HepG2 (cell line): Measurements from ENCODE around the gene PIGN. TPM values are rescaled to one million over a fixed set of nuclear protein-coding genes. Genes with fewer than 3 reads are reported as not detected.
A peak's percentile ranks its signal among the peaks of the same experiment; 100 is the strongest.

Experiments used
- ATAC-seq: fragments of 200-7000 bp; cut with Tn5 transposase; 3 replicates; pipeline ENCODE4 v1.9.1; 2020; ENCODE audit warnings: mild to moderate bottlenecking, moderate library complexity
- BruUV-seq: library from RNA; stranded (reverse); fragments of 400-500 nt; replicated peaks from 2 replicates; lab custom pipeline; 2021; lab: Mats Ljungman, UMichigan
- CTCF ChIA-PET: fragments of 300-600 bp; formaldehyde crosslinking; extraction: SDS; loops from one replicate; lab custom pipeline; 2021; ENCODE audit warnings: low total read pairs, inconsistent platforms, low intra/inter-chr PET ratio; lab: Yijun Ruan, JAX
- POLR2A ChIA-PET: fragments of 350-600 bp; sonication (Branson Sonifier 250); formaldehyde crosslinking; loops from one replicate; lab custom pipeline; 2020; ENCODE audit warnings: antibody characterized with exemption, inconsistent platforms; lab: Yijun Ruan, JAX
- DNase-seq: peaks from one replicate; pipeline ENCODE4 v3.0.0-alpha.2; 2015; ENCODE audit warnings: low spot score
- FAIRE-seq: peaks from 3 replicates; lab custom pipeline; 2011; peaks lifted over from hg19 to GRCh38; lab: Jason Lieb, UNC
- H2AFZ ChIP-seq: one replicate; pipeline ENCODE4 v1.6.1; 2011; ENCODE audit warnings: low read length, inconsistent platforms
- H3K27ac ChIP-seq: fragments of 300-600 bp; 3 replicates; pipeline ENCODE4 v1.8.0; 2011; ENCODE audit warnings: mixed run types, mild to moderate bottlenecking, mixed read lengths, low read length, inconsistent platforms; ENCODE audit not compliant: insufficient read depth; ENCODE audit errors: extremely low read length
- H3K27me3 ChIP-seq, 2 experiments: fragments of 200-600 bp in 1 of 2; 2 replicates in 1 of 2; 3 replicates in 1 of 2; pipeline versions ENCODE4 v1.6.0 to v1.8.0; 2011; ENCODE audit warnings: low read length in 2 of 2, mild to moderate bottlenecking in 2 of 2, moderate library complexity in 2 of 2, inconsistent platforms in 1 of 2; ENCODE audit not compliant: insufficient read depth in 2 of 2, control insufficient read depth in 1 of 2
- H3K36me3 ChIP-seq, 2 experiments: fragments of 200-600 bp in 1 of 2; replicated peaks in 1 of 2; 2 replicates in 1 of 2; 3 replicates in 1 of 2; pipeline versions ENCODE4 v1.5.1 to v1.8.0; 2011; ENCODE audit warnings: low read length in 2 of 2, inconsistent platforms in 1 of 2; ENCODE audit not compliant: insufficient read depth in 2 of 2, control insufficient read depth in 1 of 2
- H3K4me1 ChIP-seq: 2 replicates; pipeline ENCODE4 v1.5.1; 2012; ENCODE audit warnings: low read length, inconsistent platforms; ENCODE audit not compliant: insufficient read depth
- H3K4me2 ChIP-seq: 2 replicates; pipeline ENCODE4 v1.6.0; 2011; ENCODE audit warnings: low read depth, low read length, inconsistent platforms
- H3K4me3 ChIP-seq, 3 experiments: fragments of 200-600 bp in 1 of 3; sonication (generic), shearing (Covaris generic) in 1 of 3; replicated peaks in 1 of 3; 2 replicates each; pipeline ENCODE4 v1.5.1; 2011 to 2016; ENCODE audit warnings: low read length in 3 of 3, inconsistent platforms in 2 of 3, low read depth in 2 of 3, mild to moderate bottlenecking in 2 of 3, control low read depth in 1 of 3, mixed read lengths in 1 of 3; ENCODE audit not compliant: insufficient read depth in 1 of 3
- H3K79me2 ChIP-seq: one replicate; pipeline ENCODE4 v1.6.1; 2011; ENCODE audit warnings: low read length, inconsistent platforms; ENCODE audit not compliant: insufficient read depth
- H3K9ac ChIP-seq: 2 replicates; pipeline ENCODE4 v1.6.0; 2011; ENCODE audit warnings: mild to moderate bottlenecking, low read depth, low read length, inconsistent platforms; ENCODE audit not compliant: insufficient read depth
- H3K9me3 ChIP-seq: 2 replicates; pipeline ENCODE4 v1.5.1; 2012; ENCODE audit warnings: mild to moderate bottlenecking, low read length
- H4K20me1 ChIP-seq: 2 replicates; pipeline ENCODE4 v1.6.0; 2011; ENCODE audit warnings: inconsistent platforms, mild to moderate bottlenecking, low read length, moderate library complexity; ENCODE audit not compliant: insufficient read depth
- DMAP1 ChIP-seq: IDR thresholded peaks from 2 replicates; pipeline ENCODE4 v1.6.1; 2016
- ELF1 ChIP-seq: sonication (generic); formaldehyde crosslinking; IDR thresholded peaks from 2 replicates; pipeline ENCODE4 v1.4.0; 2020; ENCODE audit warnings: missing genetic modification reagents
- GABPB1 ChIP-seq: IDR thresholded peaks from 2 replicates; pipeline ENCODE4 v1.6.1; 2016; ENCODE audit warnings: mild to moderate bottlenecking, missing genetic modification reagents, moderate library complexity, missing compliant biosample characterization
- MEIS2 ChIP-seq: sonication (generic); formaldehyde crosslinking; IDR thresholded peaks from 2 replicates; pipeline ENCODE4 v1.9.0; 2021; ENCODE audit warnings: mild to moderate bottlenecking, missing genetic modification reagents
- NFIB ChIP-seq: sonication (generic); formaldehyde crosslinking; IDR thresholded peaks from 2 replicates; pipeline ENCODE4 v1.9.0; 2021; ENCODE audit warnings: missing genetic modification reagents, mild to moderate bottlenecking, borderline replicate concordance
- ONECUT2 ChIP-seq: sonication (generic); formaldehyde crosslinking; IDR thresholded peaks from 2 replicates; pipeline ENCODE4 v1.4.0; 2020; ENCODE audit warnings: missing genetic modification reagents
- PHF5A ChIP-seq: IDR thresholded peaks from one replicate; pipeline ENCODE4 v1.6.1; 2018; ENCODE audit warnings: low read depth, missing genetic modification reagents; ENCODE audit not compliant: unreplicated experiment
- RFX3 ChIP-seq: IDR thresholded peaks from 2 replicates; pipeline ENCODE4 v1.6.1; 2016; ENCODE audit warnings: missing biosample characterization, missing genetic modification reagents
- SMAD3 ChIP-seq: sonication (generic); formaldehyde crosslinking; IDR thresholded peaks from 2 replicates; pipeline ENCODE4 v1.4.0; 2020; ENCODE audit warnings: missing genetic modification reagents
- XBP1 ChIP-seq: sonication (generic); formaldehyde crosslinking; IDR thresholded peaks from 2 replicates; pipeline ENCODE4 v1.5.0; 2020; ENCODE audit warnings: missing genetic modification reagents
- ZNF589 ChIP-seq: sonication (generic); formaldehyde crosslinking; conservative IDR thresholded peaks from 2 replicates; pipeline ENCODE4 v1.8.0; 2022; ENCODE audit warnings: mild to moderate bottlenecking, moderate library complexity, missing genetic modification reagents
- ZNF678 ChIP-seq: sonication (generic); formaldehyde crosslinking; IDR thresholded peaks from 2 replicates; pipeline ENCODE4 v1.4.0; 2020; ENCODE audit warnings: mild to moderate bottlenecking, missing genetic modification reagents
- ZNF883 ChIP-seq: sonication (generic); formaldehyde crosslinking; IDR thresholded peaks from 2 replicates; pipeline ENCODE4 v1.5.1; 2020; ENCODE audit warnings: mild to moderate bottlenecking, missing genetic modification reagents; ENCODE audit errors: not compliant biosample characterization
- ZSCAN22 ChIP-seq: sonication (generic); formaldehyde crosslinking; IDR thresholded peaks from 2 replicates; pipeline ENCODE4 v1.4.0; 2020; ENCODE audit warnings: mild to moderate bottlenecking, missing genetic modification reagents
- WGBS: methylation state at CpG from one replicate; pipeline ENCODE4 v1.1.6; 2017; ENCODE audit warnings: low lambda C conversion rate; 5-methylcytosine and 5-hydroxymethylcytosine counted together
- in situ Hi-C: cut with HindIII; loops from 2 replicates; pipeline ENCODE4 v1.10.0; 2017; ENCODE audit warnings: low pct_unique_long_range_greater_than_20kb; ENCODE audit not compliant: extremely low pct_ligation_motif_present
- intact Hi-C: fragments of 100-400 bp; cut with micrococcal nuclease; formaldehyde crosslinking; loops from one replicate; pipeline ENCODE4 v1.10.0; 2022; ENCODE audit not compliant: unreplicated experiment
- polyA plus RNA-seq, 8 experiments: library from polyadenylated mRNA; depleted of rRNA in 3 of 8; stranded (reverse) in 7 of 8; unstranded in 1 of 8; fragments of >200 nt; fragmentation: Illumina TruSeq in 4 of 8; extraction: Trizol in 4 of 8; gene quantifications; 2 replicates each; pipeline versions ENCODE4 v1.2.1 to v1.2.3, GENCODE V29; 2011 to 2016; ENCODE audit warnings: low read depth in 4 of 8, missing spikeins in 1 of 8, mixed read lengths in 1 of 8; ENCODE audit not compliant: insufficient read depth in 1 of 8
- total RNA-seq, 5 experiments: library from RNA; depleted of rRNA; stranded (reverse); fragments of >200 nt; fragmentation: Illumina TruSeq; extraction: Trizol; gene quantifications; 2 replicates each; pipeline ENCODE4 v1.2.3, GENCODE V29; 2016; ENCODE audit warnings: low read depth in 1 of 5
- TF ChIP-seq, protein P1 (sequence below): sonication (generic); formaldehyde crosslinking; IDR thresholded peaks from 2 replicates; pipeline ENCODE4 v1.5.1; 2020; ENCODE audit warnings: missing genetic modification reagents, mild to moderate bottlenecking, borderline replicate concordance
- TF ChIP-seq, protein P2 (sequence below): sonication (generic); formaldehyde crosslinking; IDR thresholded peaks from 2 replicates; pipeline ENCODE4 v1.4.0; 2020; ENCODE audit warnings: mild to moderate bottlenecking, missing genetic modification reagents

The PIGN gene
- total and polyA plus RNA-seq, 2 of the 13 experiments (the other 11 are each of a cell fraction or from before 2014, with no cell fraction given), result 15.5 to 33.6 TPM

DNA sequence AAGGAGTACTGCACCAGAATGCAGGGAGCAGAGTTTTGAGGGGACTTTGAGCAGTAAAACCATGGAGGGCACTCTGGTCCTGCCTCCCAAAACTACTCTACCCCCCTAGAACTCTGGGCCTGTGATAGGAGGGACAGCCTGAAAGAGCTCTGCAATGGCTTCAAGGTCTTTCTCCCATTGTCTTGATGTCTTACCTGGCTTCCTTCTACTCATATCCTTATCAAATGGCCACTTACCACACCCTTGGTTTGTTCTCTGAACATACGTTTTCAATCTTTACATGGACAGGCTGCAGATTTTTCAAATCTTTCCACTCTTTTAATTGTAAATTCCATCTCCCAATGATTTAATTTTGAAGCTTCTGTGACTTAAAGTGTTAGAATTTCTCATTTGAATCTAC lies 27.9 kb upstream of the PIGN start:
- H3K27me3 ChIP-seq, result no peaks in the 10 kb centered on the region
- H3K9me3 ChIP-seq, result peaks cover 9% of the 10 kb centered on the region
- no peaks in the 10 kb centered on the region for H4K20me1 ChIP-seq
- POLR2A ChIA-PET, result no interaction called here
- no peak overlapping the region for H3K27ac ChIP-seq
- CTCF ChIA-PET, result no interaction called here
- TF ChIP-seq, protein P1, sequence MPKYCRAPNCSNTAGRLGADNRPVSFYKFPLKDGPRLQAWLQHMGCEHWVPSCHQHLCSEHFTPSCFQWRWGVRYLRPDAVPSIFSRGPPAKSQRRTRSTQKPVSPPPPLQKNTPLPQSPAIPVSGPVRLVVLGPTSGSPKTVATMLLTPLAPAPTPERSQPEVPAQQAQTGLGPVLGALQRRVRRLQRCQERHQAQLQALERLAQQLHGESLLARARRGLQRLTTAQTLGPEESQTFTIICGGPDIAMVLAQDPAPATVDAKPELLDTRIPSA, result no peak
- no peak for TF ChIP-seq PHF5A (CRISPR knock-in tag)
- no peak for TF ChIP-seq ZSCAN22
- TF ChIP-seq, all 625 proteins: peak for 0
- peaks cover 8 to 24% of the 10 kb centered on the region in 2 experiments for H3K36me3 ChIP-seq
- no peak overlapping the region for H3K4me2 ChIP-seq
- peaks cover 10% of the 10 kb centered on the region for H3K79me2 ChIP-seq
- H3K9ac ChIP-seq, result no peak overlapping the region
- ATAC-seq (no peak), FAIRE-seq (no peak), DNase-seq (no peak)
- H3K4me1 ChIP-seq, result 0 out of 2 replicates have a peak, but pooled peaks cover 5% of the 10 kb centered on the region
- H3K4me3 ChIP-seq, result no peak overlapping the region
- WGBS, result 88% methylated on average over 1 of the region's 1 CpG
- no TSS peak for BruUV-seq
- intact Hi-C loops, result no loop called here
- H2AFZ ChIP-seq, result no peak overlapping the region
- in situ Hi-C loops, result no loop called here

DNA sequence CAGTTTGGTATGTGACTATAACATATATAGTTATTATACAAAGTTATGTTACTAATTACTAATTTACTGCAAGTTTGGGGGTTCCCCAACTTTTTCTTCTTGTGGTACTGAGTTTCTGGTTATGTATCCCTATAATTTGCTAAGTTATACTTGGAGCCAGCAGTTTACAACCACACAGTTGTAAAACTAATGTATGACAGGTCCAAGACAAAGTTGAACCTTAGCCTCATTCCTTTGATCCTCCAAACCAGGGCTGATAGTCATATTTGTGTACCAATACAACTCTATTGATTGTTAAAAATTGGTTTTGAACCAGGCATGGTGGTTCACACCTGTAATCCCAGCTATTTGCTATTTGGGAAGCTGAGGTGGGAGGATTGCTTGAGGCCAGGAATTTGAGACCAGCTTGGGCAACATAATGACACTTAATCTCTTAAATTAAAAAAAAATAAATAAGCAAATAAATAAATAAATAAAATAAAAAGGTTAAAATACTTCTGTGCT lies 24.5 kb upstream of the PIGN start:
- ATAC-seq (no peak), DNase-seq (no peak), FAIRE-seq (no peak)
- Histone ChIP-seq H3K27me3 (no peaks in the 10 kb centered on the region), H3K4me3 (no peak overlapping the region), H3K4me1 (0 out of 2 replicates have a peak, but pooled peaks cover 5% of the 10 kb centered on the region), H3K9ac (no peak overlapping the region), H2AFZ (no peak overlapping the region), H3K4me2 (no peak overlapping the region), H3K27ac (no peak overlapping the region), H3K36me3 (peaks cover 8 to 24% of the 10 kb centered on the region in 2 experiments), H3K79me2 (peaks cover 34% of the 10 kb centered on the region), H3K9me3 (peaks cover 14% of the 10 kb centered on the region), H4K20me1 (no peaks in the 10 kb centered on the region)
- POLR2A ChIA-PET, result no interaction called here
- no TSS peak for BruUV-seq
- intact Hi-C loops (no loop called here), in situ Hi-C loops (no loop called here)
- CTCF ChIA-PET, result no interaction called here
- TF ChIP-seq XBP1 (CRISPR knock-in tag) (no peak), ZNF883 (CRISPR knock-in tag) (no peak), GABPB1 (CRISPR knock-in tag) (no peak), ZNF678 (CRISPR knock-in tag) (no peak), DMAP1 (CRISPR knock-in tag) (no peak), ZNF589 (no peak), ONECUT2 (CRISPR knock-in tag) (peak; percentile 41; the same call in 1 of the 2 replicates), NFIB (no peak), MEIS2 (CRISPR knock-in tag) (no peak), RFX3 (no peak), ELF1 (CRISPR knock-in tag) (no peak), SMAD3 (no peak)
- TF ChIP-seq, protein P2, sequence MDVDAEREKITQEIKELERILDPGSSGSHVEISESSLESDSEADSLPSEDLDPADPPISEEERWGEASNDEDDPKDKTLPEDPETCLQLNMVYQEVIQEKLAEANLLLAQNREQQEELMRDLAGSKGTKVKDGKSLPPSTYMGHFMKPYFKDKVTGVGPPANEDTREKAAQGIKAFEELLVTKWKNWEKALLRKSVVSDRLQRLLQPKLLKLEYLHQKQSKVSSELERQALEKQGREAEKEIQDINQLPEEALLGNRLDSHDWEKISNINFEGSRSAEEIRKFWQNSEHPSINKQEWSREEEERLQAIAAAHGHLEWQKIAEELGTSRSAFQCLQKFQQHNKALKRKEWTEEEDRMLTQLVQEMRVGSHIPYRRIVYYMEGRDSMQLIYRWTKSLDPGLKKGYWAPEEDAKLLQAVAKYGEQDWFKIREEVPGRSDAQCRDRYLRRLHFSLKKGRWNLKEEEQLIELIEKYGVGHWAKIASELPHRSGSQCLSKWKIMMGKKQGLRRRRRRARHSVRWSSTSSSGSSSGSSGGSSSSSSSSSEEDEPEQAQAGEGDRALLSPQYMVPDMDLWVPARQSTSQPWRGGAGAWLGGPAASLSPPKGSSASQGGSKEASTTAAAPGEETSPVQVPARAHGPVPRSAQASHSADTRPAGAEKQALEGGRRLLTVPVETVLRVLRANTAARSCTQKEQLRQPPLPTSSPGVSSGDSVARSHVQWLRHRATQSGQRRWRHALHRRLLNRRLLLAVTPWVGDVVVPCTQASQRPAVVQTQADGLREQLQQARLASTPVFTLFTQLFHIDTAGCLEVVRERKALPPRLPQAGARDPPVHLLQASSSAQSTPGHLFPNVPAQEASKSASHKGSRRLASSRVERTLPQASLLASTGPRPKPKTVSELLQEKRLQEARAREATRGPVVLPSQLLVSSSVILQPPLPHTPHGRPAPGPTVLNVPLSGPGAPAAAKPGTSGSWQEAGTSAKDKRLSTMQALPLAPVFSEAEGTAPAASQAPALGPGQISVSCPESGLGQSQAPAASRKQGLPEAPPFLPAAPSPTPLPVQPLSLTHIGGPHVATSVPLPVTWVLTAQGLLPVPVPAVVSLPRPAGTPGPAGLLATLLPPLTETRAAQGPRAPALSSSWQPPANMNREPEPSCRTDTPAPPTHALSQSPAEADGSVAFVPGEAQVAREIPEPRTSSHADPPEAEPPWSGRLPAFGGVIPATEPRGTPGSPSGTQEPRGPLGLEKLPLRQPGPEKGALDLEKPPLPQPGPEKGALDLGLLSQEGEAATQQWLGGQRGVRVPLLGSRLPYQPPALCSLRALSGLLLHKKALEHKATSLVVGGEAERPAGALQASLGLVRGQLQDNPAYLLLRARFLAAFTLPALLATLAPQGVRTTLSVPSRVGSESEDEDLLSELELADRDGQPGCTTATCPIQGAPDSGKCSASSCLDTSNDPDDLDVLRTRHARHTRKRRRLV (CRISPR knock-in tag), result no peak
